B cell (primary cell): ENCODE data around the gene SPECC1L. TPM values are rescaled to one million over a fixed set of nuclear protein-coding genes. Genes with fewer than 3 reads are reported as not detected.

ENCODE experiments used
- ATAC-seq: fragments of 200-7000 bp; cut with Tn5 transposase; one replicate; pipeline ENCODE4 v1.10.0; 2021; ENCODE audit warnings: low read depth, mild to moderate bottlenecking, moderate number of reproducible peaks, moderate library complexity
- CTCF ChIA-PET: fragments of 350-600 bp; sonication (Branson Sonifier 250); formaldehyde crosslinking; loops from one replicate; lab custom pipeline; 2021; ENCODE audit warnings: antibody characterized with exemption, inconsistent platforms; lab: Charles Lee
- POLR2A ChIA-PET: fragments of 350-600 bp; sonication (Branson Sonifier 250); formaldehyde crosslinking; loops from one replicate; lab custom pipeline; 2021; ENCODE audit warnings: antibody characterized with exemption; lab: Charles Lee
- DNase-seq: peaks from one replicate; pipeline ENCODE4 v3.0.0; 2013
- H2AFZ ChIP-seq: 2 replicates; pipeline ENCODE4 v1.6.1; 2012; ENCODE audit warnings: mild to moderate bottlenecking, low read depth, low read length; ENCODE audit not compliant: insufficient read depth, poor library complexity, severe bottlenecking
- H3K27ac ChIP-seq, 2 donors: 1 replicate in 1 of 2; 2 replicates in 1 of 2; pipeline ENCODE4 v1.5.1; 2012 to 2013; ENCODE audit warnings: low read length in 2 of 2, mild to moderate bottlenecking in 2 of 2, moderate library complexity in 1 of 2
- H3K27me3 ChIP-seq, 4 experiments: fragments of 200-600 bp in 1 of 4; sonication (generic) in 1 of 4; replicated peaks in 1 of 4; 1 replicate in 2 of 4; 2 replicates in 2 of 4; pipeline versions ENCODE4 v1.6.1 to v1.7.0; 2013 to 2016; ENCODE audit warnings: low read length in 3 of 4, mild to moderate bottlenecking in 2 of 4, mixed read lengths in 1 of 4, moderate library complexity in 1 of 4; ENCODE audit not compliant: insufficient read depth in 4 of 4, control insufficient read depth in 3 of 4; ENCODE audit errors: control extremely low read depth in 1 of 4
- H3K36me3 ChIP-seq, 2 experiments: replicated peaks in 1 of 2; 1 replicate in 1 of 2; 2 replicates in 1 of 2; pipeline versions ENCODE4 v1.6.1 to v1.7.1; 2013; ENCODE audit warnings: low read length in 1 of 2; ENCODE audit not compliant: insufficient read depth in 2 of 2, control insufficient read depth in 1 of 2; ENCODE audit errors: control extremely low read depth in 1 of 2, extremely low read depth in 1 of 2
- H3K4me1 ChIP-seq, 2 donors: fragments of 200-600 bp in 1 of 2; sonication (generic) in 1 of 2; 1 replicate in 1 of 2; 2 replicates in 1 of 2; pipeline versions ENCODE4 v1.5.1 to v1.6.1; 2013 to 2017; ENCODE audit warnings: low read length in 2 of 2; ENCODE audit not compliant: control insufficient read depth in 2 of 2, insufficient read depth in 2 of 2
- H3K4me2 ChIP-seq: replicated peaks from 2 replicates; pipeline ENCODE3; 2012; ENCODE audit warnings: mild to moderate bottlenecking, low read depth, low read length; ENCODE audit not compliant: poor library complexity, severe bottlenecking
- H3K4me3 ChIP-seq, 5 experiments: fragments of 200-600 bp in 1 of 5; sonication (generic) in 1 of 5; 1 replicate in 3 of 5; 2 replicates in 2 of 5; pipeline versions ENCODE4 v1.5.1 to v1.7.0; 2011 to 2016; ENCODE audit warnings: low read length in 4 of 5, mild to moderate bottlenecking in 4 of 5, low read depth in 2 of 5, control low read depth in 1 of 5, moderate library complexity in 1 of 5; ENCODE audit not compliant: insufficient read depth in 1 of 5; ENCODE audit errors: control extremely low read depth in 1 of 5, extremely low read depth in 1 of 5
- H3K79me2 ChIP-seq: fragments of 200-600 bp; sonication (generic); one replicate; pipeline ENCODE4 v1.6.0; 2016; ENCODE audit warnings: low read length; ENCODE audit not compliant: control insufficient read depth, insufficient read depth
- H3K9ac ChIP-seq: fragments of 200-600 bp; sonication (generic); 2 replicates; pipeline ENCODE4 v1.6.1; 2017; ENCODE audit warnings: mild to moderate bottlenecking, low read length, moderate library complexity
- H3K9me3 ChIP-seq, 3 donors: one replicate each; pipeline versions ENCODE4 v1.6.1 to v1.7.1; 2013; ENCODE audit warnings: low read length in 2 of 3; ENCODE audit not compliant: control insufficient read depth in 2 of 3, insufficient read depth in 1 of 3; ENCODE audit errors: control extremely low read depth in 1 of 3
- H4K20me1 ChIP-seq: 2 replicates; pipeline ENCODE4 v1.6.0; 2012; ENCODE audit warnings: mild to moderate bottlenecking, low read length; ENCODE audit not compliant: insufficient read depth, control insufficient read depth, poor library complexity, severe bottlenecking
- H3K27ac Mint-ChIP-seq: one replicate; pipeline ENCODE4 v1.8.0; 2021; ENCODE audit warnings: mixed read lengths
- H3K27me3 Mint-ChIP-seq: one replicate; pipeline ENCODE4 v1.8.0; 2021; ENCODE audit warnings: mixed read lengths
- H3K4me1 Mint-ChIP-seq: one replicate; pipeline ENCODE4 v1.8.0; 2021; ENCODE audit warnings: mixed read lengths
- H3K4me3 Mint-ChIP-seq: one replicate; pipeline ENCODE4 v1.8.0; 2021; ENCODE audit warnings: mixed read lengths
- H3K9me3 Mint-ChIP-seq: one replicate; pipeline ENCODE4 v1.8.0; 2022; ENCODE audit warnings: mixed read lengths; ENCODE audit not compliant: insufficient read depth
- CTCF ChIP-seq: fragments of 200-600 bp; IDR thresholded peaks from one replicate; pipeline ENCODE4 v1.8.0; 2022; ENCODE audit warnings: antibody characterized with exemption, mild to moderate bottlenecking
- EZH2 ChIP-seq: IDR thresholded peaks from 2 replicates; pipeline ENCODE4 v1.6.1; 2012; ENCODE audit warnings: borderline replicate concordance, low read depth, mild to moderate bottlenecking, moderate library complexity, low read length; ENCODE audit not compliant: insufficient read depth, poor library complexity, severe bottlenecking
- WGBS: methylation state at CpG from one replicate; pipeline ENCODE4 v1.1.5; 2013; ENCODE audit warnings: missing lambda C conversion rate; ENCODE audit not compliant: insufficient coverage; 5-methylcytosine and 5-hydroxymethylcytosine counted together
- intact Hi-C: fragments of 100-400 bp; cut with micrococcal nuclease; formaldehyde crosslinking; loops from one replicate; pipeline ENCODE4 v1.10.0; 2022
- polyA plus RNA-seq: library from polyadenylated mRNA; depleted of rRNA; stranded (reverse); fragments of >200 nt; gene quantifications from 2 replicates; pipeline ENCODE4 v1.2.3, GENCODE V29; 2012
- total RNA-seq, 2 donors: library from RNA; stranded (reverse); fragments of 120-200 nt in 1 of 2; gene quantifications; 1 replicate in 1 of 2; 2 replicates in 1 of 2; pipeline versions ENCODE4 v1.2.3 to v1.2.4, GENCODE V29; 2013 to 2022

SPECC1L gene
- total and polyA plus RNA-seq, 2 donors (not counting 1 experiment from before 2014, with no cell fraction given) = 14.4 to 85.3 TPM

GRCh38 chr22:24338726-24339451 lies 68.3 kb downstream of the SPECC1L start:
- H3K79me2 ChIP-seq = no peaks in the 10 kb centered on the region
- no peaks in the 10 kb centered on the region for H4K20me1 ChIP-seq
- H3K4me3 ChIP-seq = no peak overlapping the region
- no peak overlapping the region for H3K9ac ChIP-seq
- intact Hi-C loops = no loop called here
- H3K4me1 ChIP-seq = no peaks in the 10 kb centered on the region
- Mint-ChIP-seq H3K4me1 (no peaks in the 10 kb centered on the region), H3K9me3 (no peaks in the 10 kb centered on the region), H3K27ac (no peak overlapping the region), H3K4me3 (no peak overlapping the region), H3K27me3 (no peaks in the 10 kb centered on the region)
- ChIA-PET POLR2A (no interaction called here), CTCF (no interaction called here)
- no peak overlapping the region for H3K4me2 ChIP-seq
- H3K36me3 ChIP-seq = peaks cover 9 to 74% of the 10 kb centered on the region in 2 experiments
- no peak overlapping the region for H2AFZ ChIP-seq
- no peak for DNase-seq
- H3K9me3 ChIP-seq = no peaks in the 10 kb centered on the region
- H3K27ac ChIP-seq = no peak overlapping the region
- no peak for TF ChIP-seq EZH2
- TF ChIP-seq CTCF = no peak
- H3K27me3 ChIP-seq = no peaks in the 10 kb centered on the region
- no peak for ATAC-seq
- 73% methylated on average over 2 of the region's 3 CpGs for WGBS

- no peak overlapping the region for H3K4me3 Mint-ChIP-seq
- H3K27ac ChIP-seq = no peak overlapping the region
- H3K9me3 Mint-ChIP-seq = no peaks in the 10 kb centered on the region
- no peak overlapping the region for H2AFZ ChIP-seq
- no peak overlapping the region for H3K27ac Mint-ChIP-seq
- no peaks in the 10 kb centered on the region for H3K9me3 ChIP-seq
- H3K79me2 ChIP-seq = no peaks in the 10 kb centered on the region
- ChIA-PET CTCF (no interaction called here), POLR2A (no interaction called here)
- no peaks in the 10 kb centered on the region for H4K20me1 ChIP-seq
- H3K9ac ChIP-seq = no peak overlapping the region
- peaks cover 10 to 76% of the 10 kb centered on the region in 2 experiments for H3K36me3 ChIP-seq
- WGBS = 100% methylated on average over 6 of the region's 7 CpGs
- no peak overlapping the region for H3K4me2 ChIP-seq
- DNase-seq (no peak), ATAC-seq (no peak)
- no peak for TF ChIP-seq EZH2
- TF ChIP-seq CTCF = no peak
- H3K4me1 ChIP-seq = no peaks in the 10 kb centered on the region
- intact Hi-C loops = no loop called here
- H3K4me1 Mint-ChIP-seq = no peaks in the 10 kb centered on the region
- H3K27me3 ChIP-seq = no peaks in the 10 kb centered on the region
- no peak overlapping the region for H3K4me3 ChIP-seq
- no peaks in the 10 kb centered on the region for H3K27me3 Mint-ChIP-seq
These were observed 68.8 kb downstream of the SPECC1L start for GRCh38 chr22:24339452-24339747.
